Esophagus squamous epithelium (tissue), 4 donors: Measurements from ENCODE around the gene CORIN.

ENCODE experiments used
- POLR2A ChIP-seq, 4 donors: fragments of 450-650 bp; IDR thresholded peaks; one replicate each; pipeline ENCODE4 v1.6.1; 2017; ENCODE audit warnings: antibody characterized with exemption in 4 of 4, mild to moderate bottlenecking in 4 of 4, moderate library complexity in 3 of 4
- TF ChIP-seq, protein P1 (sequence below), 6 experiments: fragments of 450-650 bp in 4 of 6; fragments of 200-600 bp in 2 of 6; sonication (generic) in 2 of 6; IDR thresholded peaks; one replicate each; pipeline ENCODE4 v1.5.1; 2016 to 2019; ENCODE audit warnings: antibody characterized with exemption in 6 of 6, mild to moderate bottlenecking in 4 of 6, moderate library complexity in 4 of 6

- TF ChIP-seq, protein P1, sequence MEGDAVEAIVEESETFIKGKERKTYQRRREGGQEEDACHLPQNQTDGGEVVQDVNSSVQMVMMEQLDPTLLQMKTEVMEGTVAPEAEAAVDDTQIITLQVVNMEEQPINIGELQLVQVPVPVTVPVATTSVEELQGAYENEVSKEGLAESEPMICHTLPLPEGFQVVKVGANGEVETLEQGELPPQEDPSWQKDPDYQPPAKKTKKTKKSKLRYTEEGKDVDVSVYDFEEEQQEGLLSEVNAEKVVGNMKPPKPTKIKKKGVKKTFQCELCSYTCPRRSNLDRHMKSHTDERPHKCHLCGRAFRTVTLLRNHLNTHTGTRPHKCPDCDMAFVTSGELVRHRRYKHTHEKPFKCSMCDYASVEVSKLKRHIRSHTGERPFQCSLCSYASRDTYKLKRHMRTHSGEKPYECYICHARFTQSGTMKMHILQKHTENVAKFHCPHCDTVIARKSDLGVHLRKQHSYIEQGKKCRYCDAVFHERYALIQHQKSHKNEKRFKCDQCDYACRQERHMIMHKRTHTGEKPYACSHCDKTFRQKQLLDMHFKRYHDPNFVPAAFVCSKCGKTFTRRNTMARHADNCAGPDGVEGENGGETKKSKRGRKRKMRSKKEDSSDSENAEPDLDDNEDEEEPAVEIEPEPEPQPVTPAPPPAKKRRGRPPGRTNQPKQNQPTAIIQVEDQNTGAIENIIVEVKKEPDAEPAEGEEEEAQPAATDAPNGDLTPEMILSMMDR (IDR thresholded peaks at IDR 0.05) = no peak
- no peak for TF ChIP-seq POLR2A (IDR thresholded peaks at IDR 0.05)
Observed at GRCh38 chr4:47817275-47817674, 20.6 kb downstream of the CORIN start.
